ENCODE data around the gene IFI44L. TPM values are rescaled to one million over a fixed set of nuclear protein-coding genes. Genes with fewer than 3 reads are reported as not detected.

The IFI44L gene
- total RNA-seq, 4 donors from 2014 or later: 1.1 to 8.3 (median 4.1) TPM

DNA sequence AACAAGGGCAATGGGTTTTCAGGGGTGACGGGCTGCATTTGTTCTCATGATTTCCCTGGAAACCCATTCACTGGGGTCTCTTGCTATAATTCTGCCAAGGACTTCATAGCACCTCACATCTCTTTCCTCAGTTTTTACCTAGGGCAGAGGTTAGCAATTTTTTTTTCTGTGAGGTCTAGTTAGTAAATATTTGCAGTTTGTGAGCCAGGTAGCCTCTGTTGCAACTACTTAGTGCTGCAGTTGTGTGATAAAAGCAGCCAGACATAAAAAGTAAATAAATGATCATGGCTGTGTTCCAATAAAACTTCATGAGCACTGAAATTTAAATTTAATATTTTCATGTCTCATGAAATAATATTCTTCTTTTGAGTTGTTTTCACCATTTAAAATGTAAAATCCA, 67.1 kb downstream of the IFI44L start:
- no peaks in the 10 kb centered on the region for H3K4me1 ChIP-seq
- H3K9me3 ChIP-seq: no peaks in the 10 kb centered on the region
- DNase-seq (no peak), ATAC-seq (no peak)
- H3K27ac ChIP-seq: no peak overlapping the region
- H3K36me3 ChIP-seq: no peaks in the 10 kb centered on the region
- no peak overlapping the region for H3K4me3 ChIP-seq
- in situ Hi-C loops (cut with MboI; ENCODE audit: low sequenced_read_pairs in 4 of 4): loop anchor here in 1 of 4 donors (10.0 kb wide), 1 partner anchor 553 kb away; no protein-coding TSS in a partner anchor
- no peaks in the 10 kb centered on the region for H3K27me3 ChIP-seq
- intact Hi-C loops (cut with DNase I; ENCODE audit: low total_unique reads): no loop called here
- TF ChIP-seq, protein P1, sequence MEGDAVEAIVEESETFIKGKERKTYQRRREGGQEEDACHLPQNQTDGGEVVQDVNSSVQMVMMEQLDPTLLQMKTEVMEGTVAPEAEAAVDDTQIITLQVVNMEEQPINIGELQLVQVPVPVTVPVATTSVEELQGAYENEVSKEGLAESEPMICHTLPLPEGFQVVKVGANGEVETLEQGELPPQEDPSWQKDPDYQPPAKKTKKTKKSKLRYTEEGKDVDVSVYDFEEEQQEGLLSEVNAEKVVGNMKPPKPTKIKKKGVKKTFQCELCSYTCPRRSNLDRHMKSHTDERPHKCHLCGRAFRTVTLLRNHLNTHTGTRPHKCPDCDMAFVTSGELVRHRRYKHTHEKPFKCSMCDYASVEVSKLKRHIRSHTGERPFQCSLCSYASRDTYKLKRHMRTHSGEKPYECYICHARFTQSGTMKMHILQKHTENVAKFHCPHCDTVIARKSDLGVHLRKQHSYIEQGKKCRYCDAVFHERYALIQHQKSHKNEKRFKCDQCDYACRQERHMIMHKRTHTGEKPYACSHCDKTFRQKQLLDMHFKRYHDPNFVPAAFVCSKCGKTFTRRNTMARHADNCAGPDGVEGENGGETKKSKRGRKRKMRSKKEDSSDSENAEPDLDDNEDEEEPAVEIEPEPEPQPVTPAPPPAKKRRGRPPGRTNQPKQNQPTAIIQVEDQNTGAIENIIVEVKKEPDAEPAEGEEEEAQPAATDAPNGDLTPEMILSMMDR (IDR thresholded peaks at IDR 0.05 in 4 of 5, conservative IDR thresholded peaks at IDR 0.05 in 1 of 5): no peak
- TF ChIP-seq POLR2A (IDR thresholded peaks at IDR 0.05): no peak

DNA sequence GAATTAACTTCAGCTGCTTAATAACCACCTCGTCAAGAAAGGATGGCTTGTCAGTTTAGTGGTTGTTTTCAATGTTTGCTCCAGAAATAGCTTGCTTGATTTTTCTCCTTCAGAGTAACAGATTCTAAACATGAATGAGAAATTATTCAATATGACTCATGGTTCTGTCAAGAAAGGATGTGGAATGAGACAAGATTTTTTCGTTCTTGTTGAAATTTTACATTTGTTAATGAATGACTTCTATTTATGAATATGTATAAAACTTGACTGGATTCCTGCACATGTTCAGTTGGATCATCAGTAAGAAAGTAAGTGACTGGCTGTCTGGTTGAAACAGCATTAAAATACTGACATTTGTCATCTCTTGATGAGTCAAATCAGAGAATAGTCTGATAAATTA, 67.7 kb downstream of the IFI44L start:
- H3K4me1 ChIP-seq: no peaks in the 10 kb centered on the region
- no peaks in the 10 kb centered on the region for H3K9me3 ChIP-seq
- no peaks in the 10 kb centered on the region for H3K27me3 ChIP-seq
- no peaks in the 10 kb centered on the region for H3K36me3 ChIP-seq
- TF ChIP-seq, protein P1 (IDR thresholded peaks at IDR 0.05 in 4 of 5, conservative IDR thresholded peaks at IDR 0.05 in 1 of 5): no peak
- no peak for TF ChIP-seq POLR2A (IDR thresholded peaks at IDR 0.05)
- ATAC-seq (no peak), DNase-seq (no peak)
- H3K27ac ChIP-seq: no peak overlapping the region
- in situ Hi-C loops (cut with MboI; ENCODE audit: low sequenced_read_pairs in 4 of 4): loop anchor here in 1 of 4 donors (10.0 kb wide), 1 partner anchor 553 kb away; no protein-coding TSS in a partner anchor
- intact Hi-C loops (cut with DNase I; ENCODE audit: low total_unique reads): no loop called here
- H3K4me3 ChIP-seq: no peak overlapping the region

DNA sequence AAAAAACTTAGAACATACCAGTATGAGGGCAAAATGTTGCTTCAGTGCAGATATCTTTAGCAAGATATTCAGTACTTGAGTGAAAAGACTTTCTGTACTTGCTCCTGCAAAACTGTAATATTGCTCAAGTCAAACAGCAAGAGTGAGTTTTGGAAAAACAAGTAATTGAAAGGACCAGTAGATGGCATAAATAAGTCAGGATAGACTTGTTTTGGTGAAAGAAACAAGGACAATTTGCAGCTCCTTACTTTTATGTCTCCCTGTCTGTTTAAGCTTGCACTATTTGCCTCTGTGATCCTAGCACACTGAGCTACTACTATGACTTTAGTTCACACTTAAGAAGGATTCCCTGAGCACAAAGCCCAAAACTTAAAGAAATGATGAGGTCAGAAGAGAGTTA, 68.4 kb downstream of the IFI44L start:
- no peak overlapping the region for H3K27ac ChIP-seq
- no peak for DNase-seq
- H3K27me3 ChIP-seq: no peaks in the 10 kb centered on the region
- H3K4me3 ChIP-seq: no peak overlapping the region
- no peaks in the 10 kb centered on the region for H3K36me3 ChIP-seq
- in situ Hi-C loops (cut with MboI; ENCODE audit: low sequenced_read_pairs in 4 of 4): loop anchor here in 1 of 4 donors (10.0 kb wide), 1 partner anchor 554 kb away; no protein-coding TSS in a partner anchor
- H3K9me3 ChIP-seq: no peaks in the 10 kb centered on the region
- ATAC-seq: no peak
- TF ChIP-seq, protein P1 (IDR thresholded peaks at IDR 0.05 in 4 of 5, conservative IDR thresholded peaks at IDR 0.05 in 1 of 5): no peak
- TF ChIP-seq POLR2A (IDR thresholded peaks at IDR 0.05): no peak
- intact Hi-C loops (cut with DNase I; ENCODE audit: low total_unique reads): no loop called here
- no peaks in the 10 kb centered on the region for H3K4me1 ChIP-seq

DNA sequence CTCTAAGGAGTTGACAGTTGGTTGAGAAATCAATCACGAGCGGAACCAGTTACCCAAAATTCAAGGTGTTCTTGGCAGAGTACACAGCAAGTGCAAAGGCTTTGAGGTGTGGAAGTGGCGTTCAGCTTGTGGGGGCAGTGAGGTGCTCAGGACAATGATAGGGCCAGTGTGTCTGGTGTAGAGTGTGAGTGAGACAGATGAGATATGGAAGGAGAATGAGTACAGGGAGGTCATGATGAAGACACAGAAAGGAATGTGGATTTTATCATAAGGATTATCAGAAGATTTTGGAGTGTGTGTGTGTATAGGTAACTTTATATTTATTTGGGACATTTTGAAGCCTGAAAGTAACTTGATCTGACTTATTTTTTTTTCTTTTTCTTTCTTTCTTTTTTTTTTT, 70.3 kb downstream of the IFI44L start:
- intact Hi-C loops (cut with DNase I; ENCODE audit: low total_unique reads): no loop called here
- no peak overlapping the region for H3K27ac ChIP-seq
- no peak for TF ChIP-seq POLR2A (IDR thresholded peaks at IDR 0.05)
- TF ChIP-seq, protein P1 (IDR thresholded peaks at IDR 0.05 in 4 of 5, conservative IDR thresholded peaks at IDR 0.05 in 1 of 5): no peak
- no peaks in the 10 kb centered on the region for H3K4me1 ChIP-seq
- in situ Hi-C loops (cut with MboI; ENCODE audit: low sequenced_read_pairs in 4 of 4): no loop called here
- no peaks in the 10 kb centered on the region for H3K36me3 ChIP-seq
- H3K9me3 ChIP-seq: no peaks in the 10 kb centered on the region
- no peak overlapping the region for H3K4me3 ChIP-seq
- H3K27me3 ChIP-seq: no peaks in the 10 kb centered on the region
- ATAC-seq (no peak), DNase-seq (no peak)
